Activated CD8-positive, alpha-beta memory T cell treated with anti-CD3 and anti-CD28 coated beads for 36 hours (primary cell): ENCODE results near the gene C16orf54. TPM values are rescaled to one million over a fixed set of nuclear protein-coding genes. Genes with fewer than 3 reads are reported as not detected.
"Not testable (repeated sequence)": the region's sequence is repeated elsewhere in the genome, so short reads cannot be mapped to it uniquely, and the experiment has no call there.

Source experiments
- CTCF ChIA-PET: fragments of 350-600 bp; sonication (Branson Sonifier 250); formaldehyde crosslinking; loops from one replicate; lab custom pipeline; 2021; ENCODE audit warnings: antibody characterized with exemption; lab: Charles Lee
- POLR2A ChIA-PET: fragments of 350-600 bp; sonication (Branson Sonifier 250); formaldehyde crosslinking; loops from one replicate; lab custom pipeline; 2021; ENCODE audit warnings: antibody characterized with exemption; lab: Charles Lee
- total RNA-seq, 2 experiments: library from RNA; stranded (reverse); gene quantifications; one replicate each; pipeline ENCODE4 v1.2.3, GENCODE V29; 2021

C16orf54 gene
- total RNA-seq, 2 experiments from 2014 or later: 22.9 to 23.6 TPM

- POLR2A ChIA-PET: interaction anchor here (1.1 kb wide), 1 partner anchor 14 kb away, joined by 3 read pairs; no protein-coding TSS in a partner anchor
- CTCF ChIA-PET: interaction anchor here (1.3 to 2.6 kb wide), 4 partner anchors 10 to 55 kb away, joined by 4 to 10 read pairs (median 6); no protein-coding TSS in a partner anchor
Observed at GRCh38 chr16:29730649-29731048, 15.1 kb downstream of the C16orf54 start.

DNA sequence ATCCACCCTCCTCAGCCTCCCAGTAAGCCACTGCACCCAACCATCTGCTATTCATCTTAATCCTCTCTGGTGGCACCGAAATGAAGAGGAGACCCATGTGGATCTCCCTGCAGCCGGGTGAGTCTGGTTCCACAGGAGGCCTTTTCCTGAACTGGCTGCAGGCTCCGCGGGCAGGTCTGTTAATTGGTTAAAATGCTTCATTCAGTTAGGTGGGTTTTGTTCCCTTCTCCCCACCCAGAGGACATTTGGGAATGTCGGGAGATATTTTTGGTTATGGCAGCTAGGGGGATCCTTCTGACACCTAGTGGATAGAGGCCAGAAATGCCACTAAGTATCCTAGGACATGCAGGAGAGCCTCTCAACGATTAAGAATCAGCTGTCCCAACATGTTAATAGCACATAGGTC lies 16.7 kb downstream of the C16orf54 start:
- ChIA-PET CTCF (interaction anchor here (0.9 to 1.9 kb wide), 6 partner anchors 11 to 56 kb away, joined by 3 to 7 read pairs (median 4); no protein-coding TSS in a partner anchor), POLR2A (no interaction called here)

GRCh38 chr16:29727452-29727851 lies 18.3 kb downstream of the C16orf54 start:
- CTCF ChIA-PET: interaction anchor here (0.5 to 1.4 kb wide), 2 partner anchors 25 to 58 kb away, joined by 3 read pairs; no protein-coding TSS in a partner anchor
- POLR2A ChIA-PET: no interaction called here

- ChIA-PET POLR2A (interaction anchor here (0.6 kb wide), 1 partner anchor 1239 kb away, joined by 4 read pairs; no protein-coding TSS in a partner anchor), CTCF (interaction anchor here (1.4 kb wide), 1 partner anchor 58 kb away, joined by 3 read pairs; no protein-coding TSS in a partner anchor)
Observed at GRCh38 chr16:29726845-29727377, 18.9 kb downstream of the C16orf54 start.

- POLR2A ChIA-PET: not testable (repeated sequence)
- CTCF ChIA-PET: interaction anchor here (0.9 to 2.4 kb wide), 6 partner anchors 21 to 94 kb away, joined by 3 to 8 read pairs (median 3); partner anchors contain the start of gene PAGR1
Observed at GRCh38 chr16:29721167-29721879, 24.5 kb downstream of the C16orf54 start.

- POLR2A ChIA-PET: no interaction called here
Observed at GRCh38 chr16:29720703-29721102, 25.1 kb downstream of the C16orf54 start.

DNA sequence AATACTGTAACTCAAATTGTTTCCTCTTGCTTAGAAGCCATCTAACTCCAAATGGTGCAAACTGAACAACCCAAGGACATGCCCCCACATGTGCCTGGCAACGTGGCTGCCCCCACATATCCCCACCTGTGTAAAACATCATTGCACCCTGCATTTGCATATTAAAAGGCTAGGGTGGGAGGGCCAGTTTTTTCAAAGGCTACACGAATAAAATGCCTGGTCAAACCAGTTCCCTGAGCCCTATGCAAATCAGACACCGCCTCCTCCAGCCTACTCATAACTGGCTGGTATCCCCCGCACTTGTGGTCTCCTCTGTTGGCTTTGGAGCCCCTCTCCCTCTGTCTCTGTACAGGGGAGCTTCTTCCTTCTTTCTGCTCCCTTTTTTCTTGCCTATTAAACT lies 26.7 kb downstream of the C16orf54 start:
- CTCF ChIA-PET: no interaction called here
- POLR2A ChIA-PET: no interaction called here

More at GRCh38 chr16:29720703-29721102, 25.1 kb downstream of the C16orf54 start:
- CTCF ChIA-PET: interaction anchor here (0.7 to 2.4 kb wide), 5 partner anchors 9 to 95 kb away, joined by 3 to 8 read pairs (median 4); partner anchors contain the start of gene PAGR1

DNA sequence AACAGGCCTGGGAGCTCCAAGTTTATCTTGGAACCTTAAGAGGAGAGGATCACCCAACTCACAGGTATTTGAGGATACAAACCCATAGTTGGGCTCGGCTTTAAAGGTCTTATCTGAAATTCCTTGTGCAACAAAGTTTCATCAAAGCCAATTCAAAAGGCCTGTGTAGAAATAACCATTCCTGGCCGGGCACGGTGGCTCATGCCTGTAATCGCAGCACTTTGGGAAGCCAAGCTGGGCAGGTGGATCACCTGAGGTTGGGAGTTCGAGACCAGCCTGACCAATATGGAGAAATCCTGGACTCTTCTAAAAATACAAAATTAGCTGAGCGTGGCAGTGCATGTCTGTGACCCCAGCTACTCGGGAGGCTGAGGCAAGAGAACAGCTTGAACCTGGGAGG lies 28.7 kb downstream of the C16orf54 start:
- POLR2A ChIA-PET: no interaction called here
- CTCF ChIA-PET: interaction anchor here (1.0 to 1.9 kb wide), 4 partner anchors 13 to 17 kb away, joined by 3 to 7 read pairs (median 3); no protein-coding TSS in a partner anchor

DNA sequence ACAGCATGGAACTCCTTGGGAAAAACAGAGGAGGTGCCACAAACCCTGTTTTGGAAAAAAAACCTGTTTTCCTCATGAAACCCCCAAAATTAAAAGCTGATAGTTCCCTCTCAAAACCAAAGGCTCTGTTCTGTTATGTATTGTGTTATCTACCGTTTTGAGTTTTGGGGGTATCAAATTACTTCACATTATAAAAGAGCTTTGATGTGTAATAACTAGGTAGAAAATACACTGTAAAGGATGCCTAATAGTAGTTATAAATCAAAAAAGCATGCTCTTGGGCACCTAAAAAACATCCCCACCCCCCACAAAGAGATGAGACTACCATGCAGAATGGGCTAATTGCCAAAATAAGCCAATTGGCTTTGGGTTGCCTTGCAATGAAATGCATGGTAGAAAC lies 30.8 kb downstream of the C16orf54 start:
- ChIA-PET CTCF (interaction anchor here (1.6 to 1.9 kb wide), 3 partner anchors 8 to 15 kb away, joined by 4 to 13 read pairs (median 6); no protein-coding TSS in a partner anchor), POLR2A (interaction anchor here (0.6 kb wide), 1 partner anchor 444 kb away, joined by 3 read pairs; no protein-coding TSS in a partner anchor)

GRCh38 chr16:29714396-29714795 lies 31.4 kb downstream of the C16orf54 start:
- ChIA-PET POLR2A (no interaction called here), CTCF (interaction anchor here (1.2 to 1.9 kb wide), 4 partner anchors 9 to 71 kb away, joined by 4 to 13 read pairs (median 5); no protein-coding TSS in a partner anchor)

GRCh38 chr16:29712809-29713208 lies 33.0 kb downstream of the C16orf54 start:
- ChIA-PET CTCF (interaction anchor here (1.0 kb wide), 1 partner anchor 136 kb away, joined by 6 read pairs; no protein-coding TSS in a partner anchor), POLR2A (interaction anchor here (1.3 kb wide), 1 partner anchor 95 kb away, joined by 4 read pairs; no protein-coding TSS in a partner anchor)

GRCh38 chr16:29710227-29711219 lies 35.3 kb downstream of the C16orf54 start:
- ChIA-PET CTCF (interaction anchor here (0.6 to 3.4 kb wide), 4 partner anchors 10 to 105 kb away, joined by 3 to 17 read pairs (median 4); partner anchors contain the start of genes KIF22 and PAGR1), POLR2A (interaction anchor here (0.5 kb wide), 1 partner anchor 80 kb away, joined by 3 read pairs; no protein-coding TSS in a partner anchor)

- CTCF ChIA-PET: interaction anchor here (0.6 to 3.4 kb wide), 4 partner anchors 9 to 155 kb away, joined by 3 to 17 read pairs (median 4); partner anchors contain the start of genes KIF22 and PAGR1
- POLR2A ChIA-PET: not testable (repeated sequence)
Observed at GRCh38 chr16:29709657-29710056, 36.1 kb downstream of the C16orf54 start.

DNA sequence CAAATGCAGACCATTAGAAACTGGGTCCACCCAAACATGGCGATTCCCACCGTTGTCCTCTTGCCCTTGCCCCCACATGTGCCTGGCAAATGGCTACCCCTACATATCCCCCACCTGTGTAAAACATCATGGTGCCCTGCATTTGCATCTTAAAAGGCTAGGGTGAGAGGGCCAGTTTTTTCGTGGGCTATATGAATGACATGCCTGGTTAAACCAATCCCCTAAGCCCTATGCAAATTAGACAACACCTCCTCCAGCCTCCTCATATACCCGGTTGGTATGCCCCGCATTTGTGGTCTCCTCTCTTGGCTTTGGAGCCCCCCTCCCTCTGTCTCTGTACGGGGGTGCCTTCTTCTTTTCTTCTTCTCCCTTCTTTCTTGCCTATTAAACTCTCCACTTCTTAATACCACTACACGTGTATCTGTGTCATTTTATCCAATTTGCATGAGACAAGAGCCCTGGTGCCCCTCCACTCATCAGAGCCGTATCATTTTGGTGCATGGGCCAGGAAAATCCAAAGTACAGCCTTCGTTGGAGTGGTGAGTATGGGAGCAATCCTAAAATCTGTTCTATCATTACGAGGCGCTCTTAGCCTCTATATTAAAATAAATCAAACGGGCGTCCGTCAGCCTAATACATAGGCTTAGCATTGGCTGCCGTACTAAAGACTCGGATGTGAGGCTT lies 36.7 kb downstream of the C16orf54 start:
- POLR2A ChIA-PET: no interaction called here
- CTCF ChIA-PET: interaction anchor here (0.7 to 3.4 kb wide), 3 partner anchors 9 to 81 kb away, joined by 3 to 17 read pairs (median 4); partner anchors contain the start of gene KIF22

- POLR2A ChIA-PET, CTCF ChIA-PET: not testable (repeated sequence)
Observed at GRCh38 chr16:29707160-29707559, 38.6 kb downstream of the C16orf54 start.

GRCh38 chr16:29705030-29705429 lies 40.8 kb downstream of the C16orf54 start:
- POLR2A ChIA-PET: no interaction called here
- CTCF ChIA-PET: no interaction called here

DNA sequence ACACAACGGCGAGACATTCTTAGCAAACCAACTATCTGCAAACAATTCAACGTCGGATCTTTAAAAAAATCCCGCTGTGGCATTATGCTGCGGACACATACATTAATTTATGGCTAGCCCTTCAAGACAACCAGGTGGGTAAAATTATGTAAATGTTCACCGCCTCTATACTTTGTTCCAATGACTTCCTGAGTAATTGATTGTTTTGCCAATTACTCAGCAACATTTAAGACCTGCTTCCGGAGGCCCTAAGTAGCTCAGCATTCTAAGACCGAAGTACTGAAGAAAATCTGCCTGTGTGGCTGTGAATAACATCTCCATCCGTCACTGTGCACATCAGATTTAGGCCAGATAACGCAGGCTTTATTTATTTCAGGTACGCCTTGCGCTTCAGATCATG lies 43.5 kb downstream of the C16orf54 start:
- ChIA-PET CTCF (interaction anchor here (0.6 to 3.7 kb wide), 14 partner anchors 11 to 330 kb away, joined by 3 to 25 read pairs (median 5); partner anchors contain the start of genes CDIPT, INO80E, KIF22 and PAGR1), POLR2A (interaction anchor here (0.6 to 2.4 kb wide), 5 partner anchors 44 to 114 kb away, joined by 3 to 6 read pairs (median 4); partner anchors contain the start of genes KIF22 and PAGR1)
